Neutrophil (primary cell): ENCODE results near the gene MARCHF9.

Source experiments
- H3K27ac ChIP-seq: fragments of 200-600 bp; sonication (generic); 2 replicates; pipeline ENCODE4 v1.5.1; 2016; ENCODE audit warnings: mild to moderate bottlenecking, moderate library complexity
- H3K27me3 ChIP-seq: fragments of 200-600 bp; sonication (generic); 2 replicates; pipeline ENCODE4 v1.6.0; 2016; ENCODE audit warnings: mild to moderate bottlenecking
- H3K36me3 ChIP-seq: fragments of 200-600 bp; sonication (generic); 2 replicates; pipeline ENCODE4 v1.5.1; 2017
- H3K4me1 ChIP-seq, 2 experiments: fragments of 200-600 bp in 1 of 2; sonication (generic) in 1 of 2; 1 replicate in 1 of 2; 2 replicates in 1 of 2; pipeline versions ENCODE4 v1.5.1 to v1.6.1; 2013 to 2016; ENCODE audit warnings: low read depth in 1 of 2, low read length in 1 of 2, mild to moderate bottlenecking in 1 of 2, moderate library complexity in 1 of 2; ENCODE audit not compliant: control insufficient read depth in 1 of 2, insufficient read depth in 1 of 2
- H3K4me3 ChIP-seq, 2 experiments: fragments of 200-600 bp in 1 of 2; sonication (generic) in 1 of 2; 1 replicate in 1 of 2; 2 replicates in 1 of 2; pipeline ENCODE4 v1.5.1; 2013 to 2016; ENCODE audit warnings: low read depth in 1 of 2, low read length in 1 of 2, mild to moderate bottlenecking in 1 of 2, moderate library complexity in 1 of 2
- H3K9me3 ChIP-seq: fragments of 200-600 bp; sonication (generic); 2 replicates; pipeline ENCODE4 v1.5.1; 2016
- TF ChIP-seq, protein P1 (sequence below): fragments of 200-600 bp; sonication (generic); IDR thresholded peaks from 2 replicates; pipeline ENCODE4 v1.5.1; 2016; ENCODE audit warnings: antibody characterized with exemption

MARCHF9 gene

DNA sequence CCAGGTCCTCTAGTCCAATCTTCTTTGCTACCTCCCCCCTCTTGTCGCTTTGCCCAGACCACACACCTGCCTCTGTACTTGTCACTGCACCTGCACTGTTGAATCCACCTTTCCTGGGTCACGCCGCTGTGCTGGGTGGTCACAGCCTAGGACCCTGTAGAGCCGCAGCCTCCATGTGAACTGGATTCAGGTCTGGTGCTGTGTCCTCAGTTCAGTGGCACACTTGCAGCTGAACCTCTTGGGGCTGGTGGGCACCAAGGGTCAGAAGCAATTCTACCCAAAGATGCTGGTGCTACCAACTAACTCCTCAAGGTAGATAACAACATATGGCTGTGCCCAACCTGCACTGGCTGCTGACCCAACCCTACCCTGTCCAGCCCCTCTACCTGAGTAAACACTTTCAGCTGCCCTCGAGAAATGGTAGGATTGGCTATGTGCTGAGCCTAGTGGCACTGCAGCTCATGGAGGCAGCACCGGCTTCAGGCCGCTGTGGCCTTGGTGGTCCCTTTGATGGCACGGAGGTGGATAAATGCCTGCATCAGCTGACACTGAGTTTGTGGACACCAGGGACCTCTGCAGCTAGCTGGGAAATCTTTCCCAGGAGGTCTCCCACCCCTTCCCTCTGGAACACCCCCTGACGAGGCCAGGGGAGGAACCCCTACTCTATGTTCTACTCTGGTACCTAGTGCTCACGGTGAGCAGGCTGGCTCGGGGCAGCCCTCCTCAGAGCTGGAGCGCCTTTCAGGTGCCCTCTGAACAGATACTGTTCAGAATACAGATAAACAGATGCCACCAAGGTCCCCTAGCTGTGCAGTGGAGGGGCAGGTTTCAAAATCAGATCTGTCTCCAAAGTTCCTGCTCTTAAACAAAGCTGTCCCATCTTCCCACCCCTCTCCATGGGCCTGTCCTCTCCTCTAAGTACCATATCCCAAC lies 30.6 kb upstream of the MARCHF9 start:
- Histone ChIP-seq H3K27me3 (no peaks in the 10 kb centered on the region), H3K9me3 (no peaks in the 10 kb centered on the region), H3K4me3 (no peak overlapping the region), H3K4me1 (no peaks in the 10 kb centered on the region), H3K36me3 (peaks cover 96% of the 10 kb centered on the region), H3K27ac (peak overlapping the region; percentile 61)
- TF ChIP-seq, protein P1, sequence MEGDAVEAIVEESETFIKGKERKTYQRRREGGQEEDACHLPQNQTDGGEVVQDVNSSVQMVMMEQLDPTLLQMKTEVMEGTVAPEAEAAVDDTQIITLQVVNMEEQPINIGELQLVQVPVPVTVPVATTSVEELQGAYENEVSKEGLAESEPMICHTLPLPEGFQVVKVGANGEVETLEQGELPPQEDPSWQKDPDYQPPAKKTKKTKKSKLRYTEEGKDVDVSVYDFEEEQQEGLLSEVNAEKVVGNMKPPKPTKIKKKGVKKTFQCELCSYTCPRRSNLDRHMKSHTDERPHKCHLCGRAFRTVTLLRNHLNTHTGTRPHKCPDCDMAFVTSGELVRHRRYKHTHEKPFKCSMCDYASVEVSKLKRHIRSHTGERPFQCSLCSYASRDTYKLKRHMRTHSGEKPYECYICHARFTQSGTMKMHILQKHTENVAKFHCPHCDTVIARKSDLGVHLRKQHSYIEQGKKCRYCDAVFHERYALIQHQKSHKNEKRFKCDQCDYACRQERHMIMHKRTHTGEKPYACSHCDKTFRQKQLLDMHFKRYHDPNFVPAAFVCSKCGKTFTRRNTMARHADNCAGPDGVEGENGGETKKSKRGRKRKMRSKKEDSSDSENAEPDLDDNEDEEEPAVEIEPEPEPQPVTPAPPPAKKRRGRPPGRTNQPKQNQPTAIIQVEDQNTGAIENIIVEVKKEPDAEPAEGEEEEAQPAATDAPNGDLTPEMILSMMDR: no peak

DNA sequence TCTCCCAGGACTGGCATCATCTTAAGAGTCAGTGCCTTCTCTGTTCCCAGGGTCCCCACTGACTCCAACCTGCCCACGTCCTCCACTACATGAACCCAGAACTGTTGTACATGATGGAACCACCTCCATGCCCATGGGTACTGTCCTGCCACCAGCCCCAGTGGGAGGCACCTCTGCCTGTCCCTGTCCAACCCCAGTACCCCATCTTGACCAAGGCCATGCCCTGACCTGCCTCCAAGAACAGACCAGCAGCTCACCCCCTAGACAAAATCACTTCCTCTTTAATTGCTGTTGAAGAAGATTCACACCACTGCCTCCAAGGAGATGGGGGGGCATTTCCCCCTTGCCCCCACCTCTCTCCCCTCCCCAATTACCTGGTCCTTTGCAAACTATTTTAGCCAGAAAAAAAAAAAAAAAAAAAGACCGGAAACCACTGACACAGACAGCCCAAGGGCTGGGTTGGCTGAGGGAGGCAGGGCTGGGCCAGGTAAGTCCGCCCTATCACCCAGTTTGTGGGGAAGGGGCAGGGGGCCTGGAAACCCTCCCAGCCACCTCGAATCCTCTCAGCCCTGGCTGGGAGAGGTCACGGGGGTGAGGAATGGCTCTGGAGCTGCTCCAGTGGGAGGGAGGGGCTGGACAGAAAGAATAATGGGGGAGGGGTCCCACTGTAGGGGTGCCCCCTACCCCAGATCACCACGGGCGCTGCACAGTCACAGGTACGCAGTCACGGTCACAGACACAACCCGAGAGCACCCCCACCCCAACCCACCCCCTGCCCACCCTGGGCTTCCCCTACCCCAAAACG lies 29.8 kb upstream of the MARCHF9 start:
- TF ChIP-seq, protein P1: no peak
- no peaks in the 10 kb centered on the region for H3K4me1 ChIP-seq
- H3K36me3 ChIP-seq: peaks cover 96% of the 10 kb centered on the region
- H3K27me3 ChIP-seq: no peaks in the 10 kb centered on the region
- peak overlapping the region; percentile 61 for H3K27ac ChIP-seq
- H3K9me3 ChIP-seq: no peaks in the 10 kb centered on the region
- H3K4me3 ChIP-seq: no peak overlapping the region

DNA sequence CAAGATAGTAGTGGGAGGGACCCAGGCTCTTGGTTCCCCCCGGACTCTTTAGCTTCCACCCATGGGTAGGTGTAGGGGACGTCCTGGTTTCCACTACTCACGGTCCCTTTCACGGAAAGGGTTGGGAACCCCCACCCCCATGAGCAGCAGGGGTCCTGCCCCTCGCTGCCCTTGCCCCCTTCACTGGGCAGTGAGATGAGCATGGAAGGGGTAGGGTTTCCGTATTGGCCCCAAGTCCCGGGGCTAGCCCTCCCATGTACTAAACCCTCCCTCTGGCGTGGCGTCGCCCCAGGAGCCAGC lies 29.1 kb upstream of the MARCHF9 start:
- no peaks in the 10 kb centered on the region for H3K9me3 ChIP-seq
- no peak overlapping the region for H3K4me3 ChIP-seq
- no peaks in the 10 kb centered on the region for H3K27me3 ChIP-seq
- TF ChIP-seq, protein P1: no peak
- no peaks in the 10 kb centered on the region for H3K4me1 ChIP-seq
- no peak overlapping the region for H3K27ac ChIP-seq
- peaks cover 96% of the 10 kb centered on the region for H3K36me3 ChIP-seq

DNA sequence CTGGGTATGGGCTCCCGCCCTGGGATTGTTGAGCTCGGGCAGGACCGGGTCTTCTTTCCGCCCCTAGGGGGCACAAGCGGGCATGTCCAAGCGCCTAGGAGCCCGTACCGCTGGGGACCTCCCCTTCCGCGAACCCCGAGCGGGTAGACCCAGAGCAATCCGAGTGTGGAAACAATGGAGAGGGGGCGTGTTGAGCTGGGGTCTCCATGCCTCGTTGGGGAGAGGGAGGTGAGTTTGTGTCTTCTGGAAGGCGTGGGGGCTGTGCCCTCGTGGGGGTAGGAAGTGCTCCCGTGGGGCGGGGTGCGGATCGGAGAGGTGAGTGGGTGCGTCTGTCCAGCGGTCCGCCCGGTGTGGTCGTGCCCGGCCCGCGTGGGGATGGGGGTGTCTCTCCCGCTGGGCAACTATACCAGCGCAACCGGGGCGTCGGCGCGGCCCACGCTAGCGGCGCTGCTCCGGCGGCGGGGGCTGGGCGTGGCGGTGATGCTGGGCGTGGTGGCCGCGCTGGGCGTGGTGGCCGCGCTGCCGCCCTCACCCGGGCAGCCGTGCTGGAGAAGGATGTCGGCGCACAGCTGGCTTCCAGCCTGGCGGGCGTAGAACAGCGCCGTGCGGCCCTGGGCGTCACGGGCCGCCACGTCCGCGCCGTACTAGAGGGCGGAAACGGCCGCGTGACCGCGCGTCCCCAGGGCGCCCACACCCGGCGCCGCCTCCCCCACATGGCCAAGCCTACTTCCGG lies 28.6 kb upstream of the MARCHF9 start:
- Histone ChIP-seq H3K27me3 (no peaks in the 10 kb centered on the region), H3K9me3 (no peaks in the 10 kb centered on the region), H3K27ac (no peak overlapping the region), H3K4me3 (no peak overlapping the region), H3K4me1 (no peaks in the 10 kb centered on the region), H3K36me3 (peaks cover 96% of the 10 kb centered on the region)
- TF ChIP-seq, protein P1: no peak

DNA sequence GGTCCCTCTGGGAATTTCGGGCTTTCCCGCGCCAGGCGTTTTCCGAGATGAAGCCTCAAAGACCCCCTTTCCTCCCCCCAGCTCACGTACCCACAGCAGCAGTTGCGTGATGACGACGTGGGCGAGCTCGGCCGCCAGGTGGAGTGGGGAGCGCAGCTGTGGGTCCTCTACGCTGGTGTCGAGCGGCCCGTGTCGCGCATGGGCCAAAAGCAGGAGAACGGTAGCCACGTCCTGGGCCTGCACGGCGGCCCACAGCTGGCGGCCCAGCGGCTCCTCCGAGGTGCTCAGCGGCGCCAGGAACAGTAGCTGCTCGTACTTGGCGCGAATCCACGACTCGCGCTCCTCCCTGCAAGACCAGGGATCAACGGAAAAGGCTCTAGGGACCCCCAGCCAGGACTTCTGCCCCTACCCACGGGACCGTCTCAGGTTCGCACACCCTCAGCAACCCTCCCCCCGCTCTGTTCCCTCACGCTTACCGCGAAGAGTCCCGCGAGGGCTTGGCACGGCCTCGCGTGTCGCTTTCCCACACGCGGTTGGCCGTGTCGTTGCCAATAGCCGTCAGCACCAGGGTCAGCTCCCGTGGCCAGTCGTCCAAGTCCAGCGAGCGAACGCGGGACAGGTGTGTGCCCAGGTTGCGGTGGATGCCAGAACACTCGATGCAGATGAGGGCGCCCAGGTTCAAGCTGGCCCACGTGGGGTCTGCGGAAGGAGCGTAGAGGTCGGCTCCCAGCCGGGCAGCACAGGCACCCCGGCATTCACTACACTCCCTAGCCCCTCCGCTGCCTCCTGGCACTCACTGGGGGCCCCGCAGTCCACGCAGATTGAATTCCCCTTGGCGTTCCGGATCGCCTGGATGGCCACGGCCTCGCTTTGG lies 27.8 kb upstream of the MARCHF9 start:
- H3K4me1 ChIP-seq: no peaks in the 10 kb centered on the region
- no peak overlapping the region for H3K4me3 ChIP-seq
- H3K9me3 ChIP-seq: no peaks in the 10 kb centered on the region
- peaks cover 96% of the 10 kb centered on the region for H3K36me3 ChIP-seq
- TF ChIP-seq, protein P1: no peak
- H3K27me3 ChIP-seq: no peaks in the 10 kb centered on the region
- H3K27ac ChIP-seq: no peak overlapping the region
